HG03469 (cell line): ENCODE data around the gene BABAM2.
"Not testable (repeated sequence)": the region's sequence is repeated elsewhere in the genome, so short reads cannot be mapped to it uniquely, and the experiment has no call there.

Experiments
- ATAC-seq: cut with Tn5 transposase; IDR thresholded peaks from one replicate; pipeline ENCODE4 v1.9.1; 2021; ENCODE audit warnings: mild to moderate bottlenecking, moderate library complexity, moderate number of reproducible peaks; ENCODE audit not compliant: unreplicated experiment

Gene BABAM2

DNA sequence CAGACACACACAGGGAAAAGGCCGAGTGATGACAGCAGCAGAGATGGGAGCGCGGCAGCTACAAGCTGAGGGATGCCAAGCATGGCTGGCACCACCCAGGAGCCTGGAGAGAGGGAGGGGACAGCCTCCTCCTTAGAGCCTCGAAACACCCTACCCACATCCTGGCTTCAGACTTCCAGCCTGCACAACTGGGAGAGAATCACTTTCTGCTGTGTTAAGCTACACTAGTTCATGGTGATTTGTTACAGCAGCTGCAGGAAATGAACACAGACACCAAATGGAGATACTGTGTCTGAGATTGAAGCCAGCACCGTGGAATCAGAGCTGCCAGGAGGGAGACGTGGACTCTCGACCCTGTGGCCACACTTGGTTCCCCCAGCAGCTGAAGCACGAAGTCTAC, 474.6 kb downstream of the BABAM2 start:
- no peak for ATAC-seq

DNA sequence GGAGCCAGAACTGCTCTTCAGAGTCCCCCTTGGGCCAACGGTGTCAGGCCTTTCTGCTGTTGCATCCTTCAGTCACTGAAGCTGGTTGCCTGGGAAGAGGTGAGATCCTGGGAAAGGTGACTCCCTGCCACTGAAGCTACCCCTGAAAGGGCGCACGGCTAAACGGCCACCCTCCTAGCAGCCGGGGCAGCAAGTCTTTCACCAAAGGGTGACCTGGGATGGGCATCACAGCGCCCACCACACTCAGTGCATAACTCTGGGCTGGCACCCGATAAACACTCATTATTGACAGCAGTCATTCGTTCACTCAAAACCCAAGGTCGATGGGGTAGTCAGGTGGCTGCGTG, 475.6 kb downstream of the BABAM2 start:
- no peak for ATAC-seq

- no peak for ATAC-seq
Measured at GRCh38 chr2:28366496-28367282, 476.2 kb downstream of the BABAM2 start.

DNA sequence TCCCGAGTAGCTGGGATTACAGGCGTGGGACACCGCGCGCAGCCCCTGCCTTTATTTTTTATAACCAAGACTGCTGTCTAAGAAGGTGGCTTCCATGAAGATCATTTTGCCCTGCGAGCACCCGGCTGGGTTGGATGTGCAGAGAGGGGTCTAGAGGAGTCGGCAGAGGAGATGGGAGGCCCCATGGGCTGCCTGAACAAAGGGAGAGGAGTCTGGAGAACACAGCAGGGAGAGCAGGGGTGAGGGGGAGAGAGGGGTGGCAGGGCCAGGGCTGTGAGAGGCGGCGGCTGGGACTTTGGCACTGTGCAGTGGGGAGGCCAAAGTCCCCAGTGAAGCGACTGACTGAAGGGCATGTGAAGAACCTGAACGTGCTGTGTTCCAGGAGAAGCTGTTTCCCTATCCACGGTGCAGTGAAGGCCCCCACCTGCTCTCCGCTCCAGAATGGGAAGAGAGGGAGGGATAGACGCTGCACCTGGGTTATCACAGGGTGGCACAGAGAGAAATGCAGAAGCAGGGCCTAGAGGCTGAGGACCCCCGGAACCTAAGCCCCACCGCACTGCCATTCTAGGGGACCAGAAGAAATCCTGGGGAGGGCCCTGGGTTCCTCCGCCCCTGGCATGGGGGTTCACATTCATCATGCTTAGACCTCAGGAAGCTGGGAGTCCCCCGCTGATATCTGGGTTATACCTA, 477.3 kb downstream of the BABAM2 start:
- no peak for ATAC-seq

DNA sequence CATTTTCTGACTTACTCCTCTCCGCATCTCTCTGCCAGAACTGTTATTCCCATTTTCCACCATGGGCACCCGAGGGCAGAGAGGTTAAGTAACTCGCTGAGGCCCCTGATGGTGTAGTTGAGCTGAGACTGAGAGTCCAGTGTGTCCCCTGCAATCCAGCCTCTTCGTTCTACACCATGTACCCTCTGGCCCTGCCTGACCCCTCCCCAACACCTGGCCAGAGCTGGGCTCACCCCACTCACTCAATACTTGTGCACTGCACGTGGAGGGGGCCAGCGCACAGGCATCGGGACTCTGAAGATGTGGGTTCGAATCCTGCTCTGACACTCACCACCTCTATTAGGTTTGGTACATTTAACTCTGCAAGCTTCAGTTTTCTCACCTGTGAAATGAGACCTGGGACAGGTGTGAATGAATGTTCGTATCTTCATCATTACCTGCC, 477.8 kb downstream of the BABAM2 start:
- no peak for ATAC-seq

- ATAC-seq, result no peak
Measured at GRCh38 chr2:28369358-28369757, 478.8 kb downstream of the BABAM2 start.

GRCh38 chr2:28370354-28370753, 479.8 kb downstream of the BABAM2 start:
- no peak for ATAC-seq

GRCh38 chr2:28371728-28372127, 481.2 kb downstream of the BABAM2 start:
- ATAC-seq, result not testable (repeated sequence)

- no peak for ATAC-seq
Measured at GRCh38 chr2:28373854-28374253, 483.3 kb downstream of the BABAM2 start.

GRCh38 chr2:28374331-28374730, 483.8 kb downstream of the BABAM2 start:
- no peak for ATAC-seq

- no peak for ATAC-seq
Measured at GRCh38 chr2:28375236-28375635, 484.7 kb downstream of the BABAM2 start.

GRCh38 chr2:28375742-28376631, 485.5 kb downstream of the BABAM2 start:
- no peak for ATAC-seq

- no peak for ATAC-seq
Measured at GRCh38 chr2:28377195-28377816, 486.8 kb downstream of the BABAM2 start.

DNA sequence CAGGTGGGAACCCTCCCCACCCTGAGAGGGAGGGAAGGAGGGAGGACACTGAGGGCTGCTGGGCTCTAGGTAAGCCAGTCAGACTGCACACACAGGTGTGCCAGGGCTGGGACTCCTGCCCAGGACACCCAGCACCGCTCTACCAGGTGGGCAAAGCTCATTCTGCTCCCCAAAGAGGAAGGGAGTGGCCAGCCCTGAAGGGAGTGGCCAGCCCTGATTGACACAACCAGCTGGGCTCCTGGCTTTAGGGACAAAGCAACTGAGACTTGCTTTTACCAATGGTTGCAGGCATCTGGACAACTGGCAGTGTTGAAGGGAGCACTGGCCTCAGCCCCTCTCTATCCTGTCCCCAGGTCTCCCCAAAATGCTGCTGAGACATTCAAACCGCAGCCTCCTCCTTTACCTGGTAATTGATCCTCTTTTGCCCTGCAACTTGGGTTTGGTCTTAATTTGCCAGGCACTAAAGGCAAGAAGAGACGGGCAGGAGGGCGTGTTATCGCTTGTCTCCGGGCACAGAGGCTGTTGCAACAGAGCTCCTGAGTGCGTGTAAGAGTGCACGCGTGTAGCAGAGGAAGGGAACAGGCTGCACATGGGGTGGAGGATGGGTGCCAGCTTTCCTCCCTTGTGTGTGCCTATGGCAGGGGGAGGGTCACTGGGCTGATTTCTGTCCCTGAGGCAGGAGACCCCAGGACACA, 487.6 kb downstream of the BABAM2 start:
- no peak for ATAC-seq

DNA sequence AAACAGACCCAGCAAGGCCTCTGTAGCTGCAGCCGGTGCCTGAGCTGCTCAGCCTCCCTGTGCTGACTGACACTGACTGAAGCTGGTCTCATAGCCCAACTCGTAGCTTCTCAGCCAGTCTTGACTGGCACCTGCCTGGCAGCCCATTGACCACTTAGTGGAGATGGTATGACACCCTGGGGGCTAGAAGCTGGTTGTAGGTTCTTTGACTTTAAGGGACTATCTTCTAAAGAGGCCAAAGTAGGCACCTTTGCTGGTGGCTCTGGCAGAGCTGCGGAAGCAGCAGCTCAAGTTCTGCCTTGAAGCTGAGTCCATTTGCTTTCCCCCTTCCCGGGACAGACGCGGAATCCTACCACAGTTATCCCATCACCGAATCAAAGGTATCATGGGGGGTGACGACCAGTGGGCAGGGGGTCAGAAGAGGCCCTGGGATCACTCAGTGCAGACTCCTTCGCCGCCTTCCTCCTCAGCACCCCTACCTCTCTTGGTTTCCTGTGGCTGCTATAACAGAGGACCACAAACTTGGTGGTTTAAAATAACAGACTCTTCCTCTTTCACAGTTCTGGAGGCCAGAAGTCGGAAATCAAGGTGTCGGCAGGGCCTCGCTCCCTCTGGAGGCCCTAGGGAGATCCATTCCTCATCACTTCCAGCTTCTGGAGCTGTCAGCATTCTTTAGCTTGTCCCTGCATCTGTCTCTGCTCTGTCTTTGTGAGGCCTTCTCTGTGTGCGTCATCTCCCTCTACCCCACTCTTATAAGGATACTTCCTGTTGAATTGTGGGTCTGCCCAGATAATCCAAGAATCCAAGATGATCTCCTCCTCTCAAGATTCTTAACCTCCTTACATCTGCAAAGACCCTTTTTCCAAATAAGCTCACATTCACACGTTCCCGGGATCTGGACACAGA, 488.4 kb downstream of the BABAM2 start:
- ATAC-seq, result no peak

GRCh38 chr2:28380219-28380618, 489.7 kb downstream of the BABAM2 start:
- no peak for ATAC-seq

- no peak for ATAC-seq
Measured at GRCh38 chr2:28381225-28382180, 491.0 kb downstream of the BABAM2 start.

DNA sequence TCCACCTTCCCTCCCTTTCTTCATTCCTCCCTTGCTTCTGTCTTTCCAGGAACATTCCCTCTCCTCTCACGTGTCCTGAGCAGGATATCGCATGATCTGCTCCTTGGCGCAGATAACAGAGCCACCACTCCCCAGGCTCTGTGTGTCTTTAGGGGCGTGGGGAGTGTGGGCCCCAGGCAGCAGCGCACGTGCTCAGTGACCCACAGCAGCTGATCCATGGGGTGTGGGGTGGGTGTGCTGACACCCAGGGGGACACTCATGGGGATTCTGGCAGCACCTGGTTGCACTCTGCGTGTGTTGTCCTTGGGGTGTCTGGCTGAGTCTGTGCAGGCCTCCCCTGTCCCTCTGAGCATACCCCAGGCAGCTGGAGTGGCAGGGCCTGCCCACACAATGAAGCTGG, 492.2 kb downstream of the BABAM2 start:
- no peak for ATAC-seq
